IPS-15b (cell line): ENCODE measurements around the gene ZC3H13.

Experiments used
- H3K27me3 ChIP-seq: one replicate; pipeline ENCODE4 v1.6.1; 2013; ENCODE audit warnings: low read length; ENCODE audit not compliant: control insufficient read depth, insufficient read depth
- H3K36me3 ChIP-seq: one replicate; pipeline ENCODE4 v1.6.1; 2013; ENCODE audit warnings: low read length; ENCODE audit not compliant: control insufficient read depth, insufficient read depth
- H3K4me1 ChIP-seq: one replicate; pipeline ENCODE4 v1.6.1; 2013; ENCODE audit warnings: mild to moderate bottlenecking, low read length; ENCODE audit not compliant: control insufficient read depth, insufficient read depth
- H3K4me3 ChIP-seq: one replicate; pipeline ENCODE4 v1.5.1; 2013; ENCODE audit warnings: low read depth, low read length
- H3K9ac ChIP-seq: one replicate; pipeline ENCODE4 v1.6.1; 2013; ENCODE audit warnings: low read depth, mild to moderate bottlenecking, low read length
- H3K9me3 ChIP-seq: one replicate; pipeline ENCODE4 v1.6.1; 2013; ENCODE audit warnings: mild to moderate bottlenecking, low read length; ENCODE audit not compliant: control insufficient read depth, insufficient read depth

The ZC3H13 gene

GRCh38 chr13:46057256-46058015 is 4.9 kb upstream of the ZC3H13 start:
- Histone ChIP-seq H3K27me3 (no peaks in the 10 kb centered on the region), H3K9ac (no peak overlapping the region), H3K36me3 (no peaks in the 10 kb centered on the region), H3K9me3 (no peaks in the 10 kb centered on the region), H3K4me3 (no peak overlapping the region), H3K4me1 (no peaks in the 10 kb centered on the region)

DNA sequence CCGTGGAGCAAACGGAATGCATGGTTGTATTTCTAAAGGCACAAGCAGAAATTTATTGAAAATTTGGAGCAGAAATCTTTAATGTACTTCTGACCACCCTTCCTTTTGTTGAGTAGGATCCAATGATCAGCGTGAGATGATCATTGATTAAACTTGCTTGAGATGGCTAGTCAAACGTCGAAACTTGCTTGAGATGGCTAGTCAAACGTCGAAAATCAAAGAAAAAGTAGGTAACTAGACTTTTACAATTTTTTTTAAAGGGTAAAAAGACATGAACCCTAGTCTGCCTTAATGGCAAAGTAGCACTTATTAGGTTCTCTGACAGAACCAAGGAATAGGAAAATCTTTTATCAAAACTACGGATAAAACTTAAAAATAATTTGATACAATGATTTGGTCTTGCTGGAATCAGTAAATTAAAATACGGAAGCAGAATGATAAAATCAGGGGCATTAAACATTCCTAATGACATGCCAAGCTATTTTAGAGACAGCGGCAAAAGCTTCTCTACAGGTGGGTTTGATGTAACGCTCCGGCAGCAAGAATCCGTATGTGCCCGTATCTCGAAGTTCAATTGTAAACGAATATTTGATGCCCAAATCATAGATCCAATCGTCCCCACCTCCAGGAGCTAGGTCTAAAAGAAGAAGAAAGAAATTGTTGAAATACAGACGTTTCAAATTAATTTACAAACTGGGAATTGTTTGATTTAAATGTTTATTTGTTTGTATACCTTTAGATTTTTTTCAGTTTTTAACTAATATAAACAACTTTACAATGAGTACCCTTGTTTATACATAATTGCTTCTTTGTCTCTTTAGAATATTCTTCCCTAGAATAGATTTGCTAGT is 841 bp upstream of the ZC3H13 start:
- Histone ChIP-seq H3K4me1 (no peaks in the 10 kb centered on the region), H3K9ac (peak overlapping the region; percentile 73), H3K27me3 (no peaks in the 10 kb centered on the region), H3K9me3 (no peaks in the 10 kb centered on the region), H3K36me3 (no peaks in the 10 kb centered on the region), H3K4me3 (peak overlapping the region; percentile 94)

GRCh38 chr13:46051968-46052318 is 603 bp downstream of the ZC3H13 start:
- Histone ChIP-seq H3K4me3 (peak overlapping the region; percentile 94), H3K4me1 (no peaks in the 10 kb centered on the region), H3K36me3 (no peaks in the 10 kb centered on the region), H3K27me3 (no peaks in the 10 kb centered on the region), H3K9me3 (no peaks in the 10 kb centered on the region), H3K9ac (peak overlapping the region; percentile 80)

- Histone ChIP-seq H3K4me3 (no peak overlapping the region), H3K9me3 (no peaks in the 10 kb centered on the region), H3K9ac (no peak overlapping the region), H3K27me3 (no peaks in the 10 kb centered on the region), H3K4me1 (no peaks in the 10 kb centered on the region), H3K36me3 (no peaks in the 10 kb centered on the region)
These were observed 1.8 kb downstream of the ZC3H13 start for GRCh38 chr13:46050771-46051170.

DNA sequence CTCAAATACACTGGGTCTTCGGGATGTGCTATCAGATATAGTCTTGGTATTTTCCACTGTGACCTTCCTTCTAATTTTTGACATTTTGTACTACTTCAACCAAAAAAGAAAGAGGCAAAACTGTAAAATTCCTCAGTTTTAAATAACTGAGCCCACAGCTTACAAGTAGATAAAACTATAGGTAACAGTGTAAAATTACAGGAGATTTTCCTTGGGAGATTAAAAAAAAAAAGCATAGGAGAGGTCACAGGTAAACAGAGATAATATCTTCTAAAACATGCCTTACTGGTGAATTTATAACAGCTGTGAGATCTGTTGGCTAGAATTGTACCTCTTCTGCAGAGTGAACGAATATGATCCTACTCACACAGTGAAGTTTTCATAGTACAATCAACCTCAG is 7.1 kb downstream of the ZC3H13 start:
- Histone ChIP-seq H3K4me3 (no peak overlapping the region), H3K36me3 (no peaks in the 10 kb centered on the region), H3K9ac (no peak overlapping the region), H3K9me3 (no peaks in the 10 kb centered on the region), H3K27me3 (no peaks in the 10 kb centered on the region), H3K4me1 (no peaks in the 10 kb centered on the region)

GRCh38 chr13:46043647-46044046 is 8.9 kb downstream of the ZC3H13 start:
- Histone ChIP-seq H3K4me1 (no peaks in the 10 kb centered on the region), H3K9ac (no peak overlapping the region), H3K4me3 (no peak overlapping the region), H3K27me3 (no peaks in the 10 kb centered on the region), H3K36me3 (no peaks in the 10 kb centered on the region), H3K9me3 (no peaks in the 10 kb centered on the region)

GRCh38 chr13:46041419-46041839 is 11.1 kb downstream of the ZC3H13 start:
- Histone ChIP-seq H3K9ac (no peak overlapping the region), H3K36me3 (no peaks in the 10 kb centered on the region), H3K4me1 (no peaks in the 10 kb centered on the region), H3K9me3 (no peaks in the 10 kb centered on the region), H3K27me3 (no peaks in the 10 kb centered on the region), H3K4me3 (no peak overlapping the region)

DNA sequence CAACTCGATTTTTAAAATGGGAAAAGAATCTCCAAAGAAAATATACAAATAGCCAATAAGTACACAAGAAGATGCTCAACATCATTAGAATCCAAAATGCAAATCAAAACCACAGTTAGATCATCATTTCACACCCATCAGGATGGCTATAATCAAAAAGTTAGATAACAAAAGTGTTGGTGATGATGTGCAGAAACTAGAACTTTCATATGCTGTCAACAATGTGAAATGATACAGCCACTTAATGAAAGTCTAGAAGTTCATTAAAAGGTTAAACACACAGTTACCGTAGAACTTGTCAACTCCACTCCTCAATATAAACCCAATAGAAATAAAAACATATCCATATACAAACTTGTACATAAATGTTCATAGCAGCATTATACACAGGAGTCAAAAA is 11.8 kb downstream of the ZC3H13 start:
- Histone ChIP-seq H3K36me3 (no peaks in the 10 kb centered on the region), H3K9ac (no peak overlapping the region), H3K4me1 (no peaks in the 10 kb centered on the region), H3K9me3 (no peaks in the 10 kb centered on the region), H3K27me3 (no peaks in the 10 kb centered on the region), H3K4me3 (no peak overlapping the region)

DNA sequence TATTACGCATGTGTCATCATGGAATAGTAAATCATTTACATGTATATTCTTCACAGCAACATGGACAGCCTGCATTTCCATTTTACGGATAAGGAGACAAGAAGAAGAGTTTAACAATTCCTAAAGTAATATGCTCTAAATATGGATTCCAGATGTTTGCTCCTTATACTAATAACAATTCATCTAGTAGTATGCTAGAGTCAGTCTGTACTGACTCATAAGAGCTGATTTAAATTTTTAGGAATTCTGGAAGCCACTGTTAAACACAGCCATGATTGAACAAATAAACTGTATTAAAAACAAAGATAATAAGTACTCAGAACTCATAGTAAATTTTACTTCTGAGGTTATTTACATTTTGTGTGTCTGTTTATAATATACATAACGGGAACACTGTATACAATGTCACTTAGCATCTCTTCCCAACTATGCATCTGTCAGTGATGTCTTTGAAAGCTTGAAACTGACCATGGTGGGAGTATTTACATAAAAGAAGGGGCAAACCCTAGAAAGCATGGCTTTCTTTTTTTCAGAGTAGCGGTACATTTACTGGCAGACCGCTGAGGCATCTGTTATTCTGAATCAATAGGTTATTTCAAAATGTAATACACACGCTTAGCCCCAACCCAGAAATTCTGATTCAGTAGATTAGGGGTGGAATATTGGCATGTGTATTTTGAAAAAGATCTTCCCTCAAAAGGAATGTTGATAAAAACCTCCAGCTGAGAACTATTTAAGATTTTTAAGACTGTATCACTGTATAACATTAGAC is 12.9 kb downstream of the ZC3H13 start:
- Histone ChIP-seq H3K27me3 (no peaks in the 10 kb centered on the region), H3K36me3 (no peaks in the 10 kb centered on the region), H3K9me3 (no peaks in the 10 kb centered on the region), H3K9ac (no peak overlapping the region), H3K4me1 (no peaks in the 10 kb centered on the region), H3K4me3 (no peak overlapping the region)

- no peaks in the 10 kb centered on the region for H3K9me3 ChIP-seq
- H3K36me3 ChIP-seq, result no peaks in the 10 kb centered on the region
- H3K4me1 ChIP-seq, result no peaks in the 10 kb centered on the region
- no peaks in the 10 kb centered on the region for H3K27me3 ChIP-seq
- no peak overlapping the region for H3K9ac ChIP-seq
- H3K4me3 ChIP-seq, result no peak overlapping the region
These were observed 14.2 kb downstream of the ZC3H13 start for GRCh38 chr13:46038296-46038695.

GRCh38 chr13:46035066-46035465 is 17.5 kb downstream of the ZC3H13 start:
- H3K9ac ChIP-seq, result no peak overlapping the region
- H3K36me3 ChIP-seq, result no peaks in the 10 kb centered on the region
- no peak overlapping the region for H3K4me3 ChIP-seq
- H3K27me3 ChIP-seq, result no peaks in the 10 kb centered on the region
- H3K4me1 ChIP-seq, result no peaks in the 10 kb centered on the region
- H3K9me3 ChIP-seq, result no peaks in the 10 kb centered on the region
